Astrocyte (in vitro differentiated cells and primary cell): ENCODE data around the gene IL16. TPM values are rescaled to one million over a fixed set of nuclear protein-coding genes. Genes with fewer than 3 reads are reported as not detected.

ENCODE experiments used
- DNase-seq: peaks from one replicate; pipeline ENCODE4 v3.0.0-alpha.2; 2010; ENCODE audit warnings: low read depth
- FAIRE-seq: peaks from 2 replicates; lab custom pipeline; 2011; peaks lifted over from hg19 to GRCh38; lab: Jason Lieb, UNC
- H2AFZ ChIP-seq: 2 replicates; pipeline ENCODE4 v1.6.0; 2012; ENCODE audit warnings: low read depth, low read length, inconsistent platforms
- H3K27ac ChIP-seq: 2 replicates; pipeline ENCODE4 v1.5.1; 2011; ENCODE audit warnings: low read depth, low read length, inconsistent platforms
- H3K27me3 ChIP-seq: 2 replicates; pipeline ENCODE4 v1.6.0; 2011; ENCODE audit warnings: low read length, inconsistent platforms; ENCODE audit not compliant: insufficient read depth
- H3K36me3 ChIP-seq: 2 replicates; pipeline ENCODE4 v1.5.1; 2011; ENCODE audit warnings: low read length, inconsistent platforms; ENCODE audit not compliant: insufficient read depth
- H3K4me1 ChIP-seq: 2 replicates; pipeline ENCODE4 v1.5.1; 2011; ENCODE audit warnings: low read length, inconsistent platforms; ENCODE audit not compliant: insufficient read depth
- H3K4me2 ChIP-seq: 2 replicates; pipeline ENCODE4 v1.6.0; 2012; ENCODE audit warnings: low read length, inconsistent platforms
- H3K4me3 ChIP-seq: 2 replicates; pipeline ENCODE4 v1.5.1; 2011; ENCODE audit warnings: low read depth, mild to moderate bottlenecking, low read length, inconsistent platforms; ENCODE audit not compliant: insufficient read depth
- H3K79me2 ChIP-seq: 2 replicates; pipeline ENCODE4 v1.6.0; 2012; ENCODE audit warnings: mild to moderate bottlenecking, low read length, inconsistent platforms; ENCODE audit not compliant: insufficient read depth
- H3K9ac ChIP-seq: 2 replicates; pipeline ENCODE4 v1.6.0; 2012; ENCODE audit warnings: mild to moderate bottlenecking, low read length, inconsistent platforms
- H3K9me3 ChIP-seq: 2 replicates; pipeline ENCODE4 v1.5.1; 2012; ENCODE audit warnings: low read depth, mild to moderate bottlenecking, low read length, inconsistent platforms; ENCODE audit not compliant: insufficient read depth
- H4K20me1 ChIP-seq: 2 replicates; pipeline ENCODE4 v1.6.0; 2012; ENCODE audit warnings: low read length, inconsistent platforms; ENCODE audit not compliant: insufficient read depth
- H3K27ac Mint-ChIP-seq: one replicate; pipeline ENCODE4 v1.8.0; 2021; ENCODE audit warnings: mild to moderate bottlenecking, mixed read lengths; ENCODE audit not compliant: unreplicated experiment
- H3K27me3 Mint-ChIP-seq: one replicate; pipeline ENCODE4 v1.8.0; 2021; ENCODE audit warnings: low read depth, mixed read lengths; ENCODE audit not compliant: unreplicated experiment
- H3K36me3 Mint-ChIP-seq: one replicate; pipeline ENCODE4 v1.8.0; 2021; ENCODE audit warnings: low read depth, mixed read lengths; ENCODE audit not compliant: unreplicated experiment
- H3K4me1 Mint-ChIP-seq: one replicate; pipeline ENCODE4 v1.8.0; 2021; ENCODE audit warnings: low read depth, mixed read lengths; ENCODE audit not compliant: unreplicated experiment
- H3K4me3 Mint-ChIP-seq: one replicate; pipeline ENCODE4 v1.8.0; 2021; ENCODE audit warnings: mild to moderate bottlenecking, moderate library complexity, mixed read lengths; ENCODE audit not compliant: unreplicated experiment
- H3K9me3 Mint-ChIP-seq: one replicate; pipeline ENCODE4 v1.8.0; 2021; ENCODE audit warnings: mild to moderate bottlenecking, mixed read lengths; ENCODE audit not compliant: unreplicated experiment
- CTCF ChIP-seq: IDR thresholded peaks from 2 replicates; pipeline ENCODE4 v1.5.1; 2011; ENCODE audit warnings: low read depth, mild to moderate bottlenecking, inconsistent platforms, low read length, moderate library complexity; ENCODE audit not compliant: insufficient read depth
- EZH2 ChIP-seq: IDR thresholded peaks from 2 replicates; pipeline ENCODE4 v1.6.1; 2012; ENCODE audit warnings: mild to moderate bottlenecking, low read length, inconsistent platforms; ENCODE audit not compliant: insufficient read depth
- total RNA-seq: library from RNA; stranded (reverse); gene quantifications from 2 replicates; pipeline ENCODE4 v1.2.1, GENCODE V29; 2021

The IL16 gene
- total RNA-seq, 1 donor from 2014 or later = 0.36 TPM

GRCh38 chr15:81286621-81287121 is 90.0 kb downstream of the IL16 start:
- Histone ChIP-seq H3K27me3 (peaks cover 37% of the 10 kb centered on the region), H3K9me3 (no peaks in the 10 kb centered on the region), H3K79me2 (no peaks in the 10 kb centered on the region), H3K4me3 (no peak overlapping the region), H3K36me3 (no peaks in the 10 kb centered on the region), H3K9ac (no peak overlapping the region), H3K4me1 (no peaks in the 10 kb centered on the region), H3K4me2 (no peak overlapping the region), H3K27ac (no peak overlapping the region), H2AFZ (no peak overlapping the region), H4K20me1 (no peaks in the 10 kb centered on the region)
- Mint-ChIP-seq H3K27me3 (peaks cover 27% of the 10 kb centered on the region), H3K4me3 (no peak overlapping the region), H3K27ac (no peak overlapping the region), H3K4me1 (no peaks in the 10 kb centered on the region), H3K36me3 (no peaks in the 10 kb centered on the region), H3K9me3 (no peaks in the 10 kb centered on the region)
- FAIRE-seq = no peak
- TF ChIP-seq EZH2 (no peak), CTCF (no peak)
- no peak for DNase-seq

GRCh38 chr15:81288040-81288439 is 91.4 kb downstream of the IL16 start:
- no peaks in the 10 kb centered on the region for H3K4me1 ChIP-seq
- TF ChIP-seq EZH2 = no peak

DNA sequence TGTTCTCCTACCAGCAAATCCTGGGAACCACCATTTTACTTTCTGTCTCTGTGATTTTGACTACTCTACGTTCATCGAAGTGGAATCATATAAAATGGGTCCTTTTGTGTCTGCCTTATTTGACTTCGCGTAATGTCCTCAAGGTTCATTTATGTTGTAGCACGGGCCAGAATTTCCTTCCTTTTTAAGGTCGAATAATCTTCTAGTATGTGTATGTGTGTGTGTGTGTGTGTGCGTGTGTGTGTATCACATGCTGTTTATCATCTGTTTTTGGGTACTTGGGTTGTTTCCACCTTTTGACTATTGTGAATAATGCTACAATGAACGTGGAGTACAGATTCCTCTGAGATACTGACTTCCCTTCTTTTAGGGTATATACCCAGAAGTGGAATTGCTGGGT is 91.9 kb downstream of the IL16 start:
- Histone ChIP-seq H3K4me1 (no peaks in the 10 kb centered on the region), H4K20me1 (no peaks in the 10 kb centered on the region), H3K27ac (no peak overlapping the region), H3K9ac (no peak overlapping the region), H3K36me3 (no peaks in the 10 kb centered on the region), H3K9me3 (no peaks in the 10 kb centered on the region), H2AFZ (no peak overlapping the region), H3K4me3 (no peak overlapping the region), H3K79me2 (no peaks in the 10 kb centered on the region), H3K27me3 (peaks cover 33% of the 10 kb centered on the region), H3K4me2 (no peak overlapping the region)
- Mint-ChIP-seq H3K9me3 (no peaks in the 10 kb centered on the region), H3K4me3 (no peak overlapping the region), H3K27ac (no peak overlapping the region), H3K36me3 (no peaks in the 10 kb centered on the region), H3K27me3 (peaks cover 21% of the 10 kb centered on the region), H3K4me1 (no peaks in the 10 kb centered on the region)
- FAIRE-seq (no peak), DNase-seq (no peak)
- no peak for TF ChIP-seq EZH2
- TF ChIP-seq CTCF = no peak

More at GRCh38 chr15:81288040-81288439, 91.4 kb downstream of the IL16 start:
- H4K20me1 ChIP-seq = no peaks in the 10 kb centered on the region
- no peaks in the 10 kb centered on the region for H3K36me3 ChIP-seq
- no peaks in the 10 kb centered on the region for H3K79me2 ChIP-seq
- Mint-ChIP-seq H3K36me3 (no peaks in the 10 kb centered on the region), H3K27ac (no peak overlapping the region), H3K9me3 (no peaks in the 10 kb centered on the region), H3K4me1 (no peaks in the 10 kb centered on the region), H3K4me3 (no peak overlapping the region), H3K27me3 (peaks cover 21% of the 10 kb centered on the region)
- H2AFZ ChIP-seq = no peak overlapping the region
- no peak overlapping the region for H3K4me2 ChIP-seq
- no peak for DNase-seq
- peaks cover 35% of the 10 kb centered on the region for H3K27me3 ChIP-seq
- no peak overlapping the region for H3K27ac ChIP-seq
- no peaks in the 10 kb centered on the region for H3K9me3 ChIP-seq
- H3K9ac ChIP-seq = no peak overlapping the region
- no peak for FAIRE-seq
- H3K4me3 ChIP-seq = no peak overlapping the region
